MM.1S (cell line): ENCODE results near the gene ZNF554.

ENCODE experiments used
- CTCF ChIP-seq: fragments of 300-600 bp; sonication (generic); IDR thresholded peaks from 2 replicates; pipeline ENCODE4 v1.5.1; 2016; ENCODE audit warnings: antibody characterized with exemption, low read length, mixed read lengths
- EZH2 ChIP-seq: fragments of 300-600 bp; sonication (generic); optimal IDR thresholded peaks from 2 replicates; pipeline ENCODE3; 2017; ENCODE audit warnings: low read depth, mild to moderate bottlenecking, antibody characterized with exemption, low read length, mixed read lengths
- EZH2phosphoT487 ChIP-seq: fragments of 300-600 bp; sonication (generic); IDR thresholded peaks from 2 replicates; pipeline ENCODE4 v1.6.1; 2018; ENCODE audit warnings: antibody characterized with exemption, low read length

- TF ChIP-seq CTCF (no peak), EZH2 (no peak), EZH2phosphoT487 (no peak)
Measured at GRCh38 chr19:2853015-2853606, 33.4 kb downstream of the ZNF554 start.
